ENCODE results near the gene WHRN. TPM values are rescaled to one million over a fixed set of nuclear protein-coding genes. Genes with fewer than 3 reads are reported as not detected.

Gene WHRN
- total and polyA plus RNA-seq, 2 experiments from 2014 or later: 8.3 to 8.9 TPM

DNA sequence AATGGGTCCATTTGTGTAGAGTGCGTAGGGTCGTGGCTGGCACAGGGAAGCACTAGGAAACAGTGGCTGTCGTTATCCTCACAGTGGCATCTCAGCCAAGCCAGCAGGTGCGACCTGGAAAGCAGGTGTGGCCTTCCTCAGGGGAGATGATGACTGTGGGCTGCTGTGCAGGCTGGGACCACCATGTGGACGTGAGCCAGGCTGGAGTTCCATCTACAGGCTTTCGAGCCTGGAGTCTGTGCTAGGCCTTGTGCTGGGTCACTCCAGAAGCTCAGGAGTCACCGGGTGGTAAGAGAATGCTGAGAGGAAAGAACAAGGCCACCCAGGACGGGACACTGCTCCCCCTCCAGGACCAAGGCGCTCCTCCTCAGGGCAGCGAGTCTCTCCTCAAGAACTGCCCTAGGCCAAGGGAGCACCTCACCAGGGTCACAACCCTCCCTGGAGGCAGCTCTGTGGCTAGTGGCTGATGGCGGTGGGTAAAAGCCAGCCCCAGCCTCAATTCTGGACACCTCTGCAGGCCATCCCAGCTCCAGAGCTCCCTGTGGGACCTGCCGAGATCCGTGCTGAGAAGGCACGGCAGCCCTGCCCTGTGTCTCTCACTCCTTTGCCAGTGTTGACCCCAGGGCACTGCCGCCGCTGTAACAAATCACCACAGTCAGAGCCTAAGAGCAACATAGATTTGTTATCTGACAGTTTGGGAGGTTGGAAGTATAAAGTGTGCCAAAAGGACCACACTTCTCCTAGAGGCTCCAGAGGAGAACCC lies 36.0 kb downstream of the WHRN start:
- H3K27ac ChIP-seq (ENCODE audit: low read depth): no peak overlapping the region
- H3K9me3 Mint-ChIP-seq: peaks cover 3% of the 10 kb centered on the region; the same call in 2 of the 3 replicates

More for the DNA sequence above, 36.0 kb downstream of the WHRN start:
- Histone ChIP-seq H3K4me3 (no peak overlapping the region), H3F3A (replicated peaks; ENCODE audit: low read depth) (no peaks in the 10 kb centered on the region), H3K4me1 (ENCODE audit: insufficient read depth) (no peaks in the 10 kb centered on the region), H3K79me2 (replicated peaks; ENCODE audit: insufficient read depth) (no peaks in the 10 kb centered on the region), H3K36me3 (ENCODE audit: insufficient read depth) (no peaks in the 10 kb centered on the region), H3K4me2 (no peak overlapping the region), H3K9me2 (ENCODE audit: insufficient read depth) (no peaks in the 10 kb centered on the region), H4K20me1 (replicated peaks; ENCODE audit: insufficient read depth) (no peaks in the 10 kb centered on the region), H2AFZ (no peak overlapping the region), H3K27me3 (ENCODE audit: insufficient read depth) (no peaks in the 10 kb centered on the region)
- Mint-ChIP-seq H3K36me3 (ENCODE audit: low read depth) (peaks cover 3% of the 10 kb centered on the region), H3K27ac (no peak overlapping the region), H3K4me1 (peaks cover 16% of the 10 kb centered on the region; the same call in 2 of the 3 replicates), H3K4me3 (no peak overlapping the region), H3K27me3 (ENCODE audit: insufficient read depth, low read depth, poor library complexity) (peaks cover 17% of the 10 kb centered on the region)
- ATAC-seq: no peak
- no peak for DNase-seq (ENCODE audit: low spot score)
- TF ChIP-seq, protein P1, sequence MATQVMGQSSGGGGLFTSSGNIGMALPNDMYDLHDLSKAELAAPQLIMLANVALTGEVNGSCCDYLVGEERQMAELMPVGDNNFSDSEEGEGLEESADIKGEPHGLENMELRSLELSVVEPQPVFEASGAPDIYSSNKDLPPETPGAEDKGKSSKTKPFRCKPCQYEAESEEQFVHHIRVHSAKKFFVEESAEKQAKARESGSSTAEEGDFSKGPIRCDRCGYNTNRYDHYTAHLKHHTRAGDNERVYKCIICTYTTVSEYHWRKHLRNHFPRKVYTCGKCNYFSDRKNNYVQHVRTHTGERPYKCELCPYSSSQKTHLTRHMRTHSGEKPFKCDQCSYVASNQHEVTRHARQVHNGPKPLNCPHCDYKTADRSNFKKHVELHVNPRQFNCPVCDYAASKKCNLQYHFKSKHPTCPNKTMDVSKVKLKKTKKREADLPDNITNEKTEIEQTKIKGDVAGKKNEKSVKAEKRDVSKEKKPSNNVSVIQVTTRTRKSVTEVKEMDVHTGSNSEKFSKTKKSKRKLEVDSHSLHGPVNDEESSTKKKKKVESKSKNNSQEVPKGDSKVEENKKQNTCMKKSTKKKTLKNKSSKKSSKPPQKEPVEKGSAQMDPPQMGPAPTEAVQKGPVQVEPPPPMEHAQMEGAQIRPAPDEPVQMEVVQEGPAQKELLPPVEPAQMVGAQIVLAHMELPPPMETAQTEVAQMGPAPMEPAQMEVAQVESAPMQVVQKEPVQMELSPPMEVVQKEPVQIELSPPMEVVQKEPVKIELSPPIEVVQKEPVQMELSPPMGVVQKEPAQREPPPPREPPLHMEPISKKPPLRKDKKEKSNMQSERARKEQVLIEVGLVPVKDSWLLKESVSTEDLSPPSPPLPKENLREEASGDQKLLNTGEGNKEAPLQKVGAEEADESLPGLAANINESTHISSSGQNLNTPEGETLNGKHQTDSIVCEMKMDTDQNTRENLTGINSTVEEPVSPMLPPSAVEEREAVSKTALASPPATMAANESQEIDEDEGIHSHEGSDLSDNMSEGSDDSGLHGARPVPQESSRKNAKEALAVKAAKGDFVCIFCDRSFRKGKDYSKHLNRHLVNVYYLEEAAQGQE (IDR thresholded peaks at IDR 0.05; ENCODE audit: unreplicated experiment): no peak
- no peak for TF ChIP-seq CREB1 (CRISPR knock-in tag; IDR thresholded peaks at IDR 0.05; ENCODE audit: low read depth)
- TF ChIP-seq JUNB (IDR thresholded peaks at IDR 0.05; ENCODE audit: unreplicated experiment): no peak
- no peak for TF ChIP-seq EZH2phosphoT487 (IDR thresholded peaks at IDR 0.05; ENCODE audit: unreplicated experiment)
- TF ChIP-seq ZNF331 (CRISPR knock-in tag; IDR thresholded peaks at IDR 0.05; ENCODE audit: low read depth): no peak
- TF ChIP-seq POLR2AphosphoS5 (IDR thresholded peaks at IDR 0.05; ENCODE audit: low read depth): no peak
- no peak for TF ChIP-seq NANOG (IDR thresholded peaks at IDR 0.05; ENCODE audit: borderline replicate concordance)
- TF ChIP-seq EZH2 (IDR thresholded peaks at IDR 0.05; ENCODE audit: low read depth, unreplicated experiment): no peak
- TF ChIP-seq ZNF114 (CRISPR knock-in tag; IDR thresholded peaks at IDR 0.05): no peak
- TF ChIP-seq, protein P2, sequence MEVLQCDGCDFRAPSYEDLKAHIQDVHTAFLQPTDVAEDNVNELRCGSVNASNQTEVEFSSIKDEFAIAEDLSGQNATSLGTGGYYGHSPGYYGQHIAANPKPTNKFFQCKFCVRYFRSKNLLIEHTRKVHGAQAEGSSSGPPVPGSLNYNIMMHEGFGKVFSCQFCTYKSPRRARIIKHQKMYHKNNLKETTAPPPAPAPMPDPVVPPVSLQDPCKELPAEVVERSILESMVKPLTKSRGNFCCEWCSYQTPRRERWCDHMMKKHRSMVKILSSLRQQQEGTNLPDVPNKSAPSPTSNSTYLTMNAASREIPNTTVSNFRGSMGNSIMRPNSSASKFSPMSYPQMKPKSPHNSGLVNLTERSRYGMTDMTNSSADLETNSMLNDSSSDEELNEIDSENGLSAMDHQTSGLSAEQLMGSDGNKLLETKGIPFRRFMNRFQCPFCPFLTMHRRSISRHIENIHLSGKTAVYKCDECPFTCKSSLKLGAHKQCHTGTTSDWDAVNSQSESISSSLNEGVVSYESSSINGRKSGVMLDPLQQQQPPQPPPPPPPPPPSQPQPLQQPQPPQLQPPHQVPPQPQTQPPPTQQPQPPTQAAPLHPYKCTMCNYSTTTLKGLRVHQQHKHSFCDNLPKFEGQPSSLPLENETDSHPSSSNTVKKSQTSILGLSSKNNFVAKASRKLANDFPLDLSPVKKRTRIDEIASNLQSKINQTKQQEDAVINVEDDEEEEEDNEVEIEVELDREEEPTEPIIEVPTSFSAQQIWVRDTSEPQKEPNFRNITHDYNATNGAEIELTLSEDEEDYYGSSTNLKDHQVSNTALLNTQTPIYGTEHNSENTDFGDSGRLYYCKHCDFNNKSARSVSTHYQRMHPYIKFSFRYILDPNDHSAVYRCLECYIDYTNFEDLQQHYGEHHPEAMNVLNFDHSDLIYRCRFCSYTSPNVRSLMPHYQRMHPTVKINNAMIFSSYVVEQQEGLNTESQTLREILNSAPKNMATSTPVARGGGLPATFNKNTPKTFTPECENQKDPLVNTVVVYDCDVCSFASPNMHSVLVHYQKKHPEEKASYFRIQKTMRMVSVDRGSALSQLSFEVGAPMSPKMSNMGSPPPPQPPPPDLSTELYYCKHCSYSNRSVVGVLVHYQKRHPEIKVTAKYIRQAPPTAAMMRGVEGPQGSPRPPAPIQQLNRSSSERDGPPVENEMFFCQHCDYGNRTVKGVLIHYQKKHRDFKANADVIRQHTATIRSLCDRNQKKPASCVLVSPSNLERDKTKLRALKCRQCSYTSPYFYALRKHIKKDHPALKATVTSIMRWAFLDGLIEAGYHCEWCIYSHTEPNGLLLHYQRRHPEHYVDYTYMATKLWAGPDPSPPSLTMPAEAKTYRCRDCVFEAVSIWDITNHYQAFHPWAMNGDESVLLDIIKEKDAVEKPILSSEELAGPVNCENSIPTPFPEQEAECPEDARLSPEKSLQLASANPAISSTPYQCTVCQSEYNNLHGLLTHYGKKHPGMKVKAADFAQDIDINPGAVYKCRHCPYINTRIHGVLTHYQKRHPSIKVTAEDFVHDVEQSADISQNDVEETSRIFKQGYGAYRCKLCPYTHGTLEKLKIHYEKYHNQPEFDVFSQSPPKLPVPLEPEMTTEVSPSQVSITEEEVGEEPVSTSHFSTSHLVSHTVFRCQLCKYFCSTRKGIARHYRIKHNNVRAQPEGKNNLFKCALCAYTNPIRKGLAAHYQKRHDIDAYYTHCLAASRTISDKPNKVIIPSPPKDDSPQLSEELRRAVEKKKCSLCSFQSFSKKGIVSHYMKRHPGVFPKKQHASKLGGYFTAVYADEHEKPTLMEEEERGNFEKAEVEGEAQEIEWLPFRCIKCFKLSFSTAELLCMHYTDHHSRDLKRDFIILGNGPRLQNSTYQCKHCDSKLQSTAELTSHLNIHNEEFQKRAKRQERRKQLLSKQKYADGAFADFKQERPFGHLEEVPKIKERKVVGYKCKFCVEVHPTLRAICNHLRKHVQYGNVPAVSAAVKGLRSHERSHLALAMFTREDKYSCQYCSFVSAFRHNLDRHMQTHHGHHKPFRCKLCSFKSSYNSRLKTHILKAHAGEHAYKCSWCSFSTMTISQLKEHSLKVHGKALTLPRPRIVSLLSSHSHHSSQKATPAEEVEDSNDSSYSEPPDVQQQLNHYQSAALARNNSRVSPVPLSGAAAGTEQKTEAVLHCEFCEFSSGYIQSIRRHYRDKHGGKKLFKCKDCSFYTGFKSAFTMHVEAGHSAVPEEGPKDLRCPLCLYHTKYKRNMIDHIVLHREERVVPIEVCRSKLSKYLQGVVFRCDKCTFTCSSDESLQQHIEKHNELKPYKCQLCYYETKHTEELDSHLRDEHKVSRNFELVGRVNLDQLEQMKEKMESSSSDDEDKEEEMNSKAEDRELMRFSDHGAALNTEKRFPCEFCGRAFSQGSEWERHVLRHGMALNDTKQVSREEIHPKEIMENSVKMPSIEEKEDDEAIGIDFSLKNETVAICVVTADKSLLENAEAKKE (CRISPR knock-in tag; IDR thresholded peaks at IDR 0.05): no peak
- TF ChIP-seq, protein P3, sequence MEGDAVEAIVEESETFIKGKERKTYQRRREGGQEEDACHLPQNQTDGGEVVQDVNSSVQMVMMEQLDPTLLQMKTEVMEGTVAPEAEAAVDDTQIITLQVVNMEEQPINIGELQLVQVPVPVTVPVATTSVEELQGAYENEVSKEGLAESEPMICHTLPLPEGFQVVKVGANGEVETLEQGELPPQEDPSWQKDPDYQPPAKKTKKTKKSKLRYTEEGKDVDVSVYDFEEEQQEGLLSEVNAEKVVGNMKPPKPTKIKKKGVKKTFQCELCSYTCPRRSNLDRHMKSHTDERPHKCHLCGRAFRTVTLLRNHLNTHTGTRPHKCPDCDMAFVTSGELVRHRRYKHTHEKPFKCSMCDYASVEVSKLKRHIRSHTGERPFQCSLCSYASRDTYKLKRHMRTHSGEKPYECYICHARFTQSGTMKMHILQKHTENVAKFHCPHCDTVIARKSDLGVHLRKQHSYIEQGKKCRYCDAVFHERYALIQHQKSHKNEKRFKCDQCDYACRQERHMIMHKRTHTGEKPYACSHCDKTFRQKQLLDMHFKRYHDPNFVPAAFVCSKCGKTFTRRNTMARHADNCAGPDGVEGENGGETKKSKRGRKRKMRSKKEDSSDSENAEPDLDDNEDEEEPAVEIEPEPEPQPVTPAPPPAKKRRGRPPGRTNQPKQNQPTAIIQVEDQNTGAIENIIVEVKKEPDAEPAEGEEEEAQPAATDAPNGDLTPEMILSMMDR (conservative IDR thresholded peaks at IDR 0.05; ENCODE audit: low read depth in 2 of 2): no peak
- TF ChIP-seq STAT1 (IDR thresholded peaks at IDR 0.05; ENCODE audit: unreplicated experiment): no peak
- TF ChIP-seq, protein P4, sequence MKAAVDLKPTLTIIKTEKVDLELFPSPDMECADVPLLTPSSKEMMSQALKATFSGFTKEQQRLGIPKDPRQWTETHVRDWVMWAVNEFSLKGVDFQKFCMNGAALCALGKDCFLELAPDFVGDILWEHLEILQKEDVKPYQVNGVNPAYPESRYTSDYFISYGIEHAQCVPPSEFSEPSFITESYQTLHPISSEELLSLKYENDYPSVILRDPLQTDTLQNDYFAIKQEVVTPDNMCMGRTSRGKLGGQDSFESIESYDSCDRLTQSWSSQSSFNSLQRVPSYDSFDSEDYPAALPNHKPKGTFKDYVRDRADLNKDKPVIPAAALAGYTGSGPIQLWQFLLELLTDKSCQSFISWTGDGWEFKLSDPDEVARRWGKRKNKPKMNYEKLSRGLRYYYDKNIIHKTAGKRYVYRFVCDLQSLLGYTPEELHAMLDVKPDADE (IDR thresholded peaks at IDR 0.05): no peak

Data from GM23338 (cell line).